HG03439 (cell line): Measurements from ENCODE around the gene MUTYH.
"Not testable (repeated sequence)": the region's sequence is repeated elsewhere in the genome, so short reads cannot be mapped to it uniquely, and the experiment has no call there.

ENCODE experiments used
- ATAC-seq: cut with Tn5 transposase; IDR thresholded peaks from one replicate; pipeline ENCODE4 v1.9.1; 2021; ENCODE audit warnings: mild to moderate bottlenecking, moderate library complexity; ENCODE audit not compliant: unreplicated experiment

The MUTYH gene

DNA sequence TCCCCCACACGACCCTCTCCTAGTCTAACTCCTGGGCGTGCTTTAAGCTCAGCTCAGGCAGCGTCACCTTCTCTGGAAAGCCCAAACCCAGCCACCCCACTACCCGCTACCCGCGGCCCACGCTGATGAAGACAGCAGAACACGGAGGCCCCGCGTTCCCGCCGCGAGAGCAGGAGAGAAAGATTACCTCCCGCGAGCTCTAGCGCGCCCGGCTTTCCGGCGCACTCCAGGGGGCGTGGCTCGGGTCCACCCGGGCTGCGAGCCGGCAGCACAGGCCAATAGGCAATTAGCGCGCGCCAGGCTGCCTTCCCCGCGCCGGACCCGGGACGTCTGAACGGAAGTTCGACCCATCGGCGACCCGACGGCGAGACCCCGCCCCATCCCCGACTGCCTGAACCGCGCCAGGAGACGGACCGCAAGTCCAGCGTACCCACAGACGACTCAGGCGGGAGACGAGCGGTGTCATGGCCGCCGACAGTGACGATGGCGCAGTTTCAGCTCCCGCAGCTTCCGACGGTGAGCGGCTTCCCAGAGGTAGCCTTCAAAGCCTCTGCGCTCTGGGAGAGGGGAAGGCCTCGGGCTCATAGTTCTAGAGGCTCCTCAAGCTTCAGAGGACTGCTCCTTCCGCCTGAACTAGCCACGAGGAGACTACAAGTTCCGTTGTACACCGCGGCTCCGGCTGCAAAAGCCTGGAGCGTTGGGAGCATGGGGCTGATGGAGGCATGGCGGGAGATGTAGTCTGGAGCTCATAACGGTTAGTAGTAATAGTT is at the start of gene MUTYH, which contains the start of gene TOE1:
MUTYH (minus strand) TSS at position 652 of the 770 bp plus-strand sequence. CDS start 5,935 bp downstream, outside the sequence.
TOE1 (plus strand) TSS at position 382 of the 770 bp plus-strand sequence; CDS start at position 465, 83 bp downstream.
- peak; percentile 75 for ATAC-seq

DNA sequence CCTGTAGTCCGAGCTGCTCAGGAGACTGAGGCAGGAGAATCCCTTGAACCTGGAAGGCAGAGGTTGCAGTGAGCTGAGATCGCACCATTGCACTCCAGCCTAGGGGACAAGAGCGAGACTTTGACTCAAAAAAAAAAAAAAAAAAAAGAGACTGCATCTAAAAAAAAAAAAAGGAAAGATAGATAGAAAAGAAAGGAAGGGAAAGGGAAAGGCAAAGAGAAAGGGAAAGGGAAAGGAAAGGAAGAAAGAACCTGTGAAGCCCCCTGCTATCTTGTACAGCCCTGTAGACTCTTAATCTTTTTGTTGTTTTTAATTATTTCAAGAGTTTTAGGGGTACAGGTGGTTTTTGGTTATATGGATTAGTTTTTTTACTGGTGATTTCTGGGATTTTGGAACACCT is 46.0 kb upstream of the MUTYH start:
- no peak for ATAC-seq

DNA sequence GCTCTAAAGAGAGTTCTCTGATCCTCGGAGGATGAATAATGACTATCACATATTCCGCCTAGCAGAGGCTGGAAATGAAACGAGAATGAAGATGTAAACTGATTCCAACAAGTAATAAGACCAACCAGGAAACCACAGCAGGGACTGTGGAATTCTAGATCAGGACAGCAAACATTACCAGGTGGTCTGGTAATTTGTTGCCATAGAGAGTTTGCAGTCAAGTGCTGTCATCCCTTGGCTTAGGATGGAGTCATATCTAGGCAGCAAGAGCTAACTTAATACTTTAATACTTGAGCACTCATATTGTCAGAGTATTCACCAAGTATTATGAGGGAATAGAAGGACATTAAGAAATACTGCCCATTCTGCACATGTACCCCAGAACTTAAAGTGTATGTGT is 45.1 kb upstream of the MUTYH start:
- no peak for ATAC-seq

DNA sequence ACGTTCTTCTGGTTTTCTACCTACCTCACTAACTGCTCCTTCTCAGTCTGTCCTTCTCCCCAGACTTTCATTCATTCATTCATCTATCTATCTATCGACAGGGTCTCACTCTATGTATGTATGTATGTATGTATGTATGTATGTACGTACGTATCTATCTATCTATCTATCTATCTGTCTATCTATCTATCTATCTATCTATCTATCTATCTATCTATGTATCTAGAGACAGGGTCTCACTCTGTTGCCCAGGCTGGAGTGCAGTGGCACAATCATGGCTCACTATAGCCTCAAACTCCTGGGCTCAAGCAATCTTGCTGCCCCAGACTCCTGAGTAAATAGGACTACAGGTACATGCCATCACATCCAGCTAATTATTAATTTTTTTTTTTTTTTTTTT is 44.0 kb upstream of the MUTYH start:
- not testable (repeated sequence) for ATAC-seq

DNA sequence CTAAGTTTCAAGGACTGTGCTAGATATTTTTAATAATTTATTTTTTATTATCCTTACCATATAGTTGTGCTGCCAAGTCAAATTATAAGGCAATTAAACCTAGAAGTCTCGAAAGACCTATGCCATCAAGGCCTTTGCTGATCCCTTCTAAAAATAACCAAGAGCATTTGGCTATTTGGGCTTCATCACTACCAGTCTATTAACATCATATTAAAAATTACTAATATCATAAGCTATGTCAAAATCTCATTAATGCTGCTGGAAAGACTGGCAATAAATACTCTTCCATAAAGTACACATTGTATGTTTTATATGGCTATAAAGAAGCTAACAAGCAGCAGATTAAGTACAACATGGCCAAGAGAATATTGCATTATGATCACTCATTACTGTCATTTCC is 43.0 kb upstream of the MUTYH start:
- ATAC-seq, result no peak

DNA sequence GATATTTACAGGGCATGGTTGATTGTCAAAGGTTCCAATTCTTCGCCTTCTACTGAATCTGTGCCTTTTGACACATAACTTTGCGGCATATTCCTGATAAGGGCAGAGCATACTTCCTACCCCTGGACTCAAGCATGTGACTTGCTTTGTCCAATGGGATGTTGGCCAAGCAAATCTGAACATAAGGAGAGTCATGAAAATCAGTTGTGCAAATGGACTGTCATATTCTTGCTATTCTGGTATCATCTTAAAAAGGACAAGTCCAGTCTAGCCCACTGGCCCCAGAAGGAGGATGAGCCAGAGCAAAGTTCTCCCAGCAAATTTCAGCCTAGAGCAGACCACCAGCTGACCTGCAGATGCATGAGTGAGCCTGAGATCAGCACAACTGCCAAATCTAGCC is 41.0 kb upstream of the MUTYH start:
- ATAC-seq, result no peak

DNA sequence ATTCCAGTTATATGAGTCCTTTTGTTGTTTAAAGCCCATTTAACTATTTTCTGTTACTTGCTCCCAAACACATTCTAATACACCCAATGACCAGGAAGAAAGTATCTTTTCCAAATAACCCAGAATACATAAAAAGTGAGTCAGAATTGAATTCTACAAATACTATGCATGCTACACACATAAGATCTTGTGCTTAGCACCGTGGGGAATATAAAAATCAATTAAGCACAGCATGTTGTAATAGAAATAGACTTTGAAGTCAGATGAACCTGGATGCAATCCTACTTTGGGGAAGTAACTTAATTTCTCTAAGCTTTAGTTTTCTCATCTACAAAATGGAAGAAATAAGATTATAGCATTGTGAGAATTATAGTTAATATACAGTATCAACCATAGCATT is 40.5 kb upstream of the MUTYH start:
- no peak for ATAC-seq

DNA sequence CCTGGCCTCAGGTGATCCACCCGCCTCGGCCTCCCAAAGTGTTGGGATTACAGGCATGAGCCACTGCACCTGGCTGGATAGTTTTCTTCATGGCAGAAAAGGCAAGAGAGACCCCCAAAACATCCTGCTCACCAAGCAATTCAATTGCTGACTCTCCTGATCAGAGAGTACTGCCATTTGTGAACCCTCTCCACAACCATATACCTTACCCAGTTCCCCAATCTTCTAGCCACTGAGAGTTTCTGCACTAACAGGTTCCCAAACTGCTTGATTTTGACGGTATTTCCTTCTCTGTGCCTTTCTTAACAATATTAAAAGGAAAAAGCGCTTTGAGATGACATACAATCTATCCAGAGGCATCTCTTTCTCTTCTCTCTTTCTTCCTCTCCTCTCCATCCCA is 39.9 kb upstream of the MUTYH start:
- no peak for ATAC-seq

DNA sequence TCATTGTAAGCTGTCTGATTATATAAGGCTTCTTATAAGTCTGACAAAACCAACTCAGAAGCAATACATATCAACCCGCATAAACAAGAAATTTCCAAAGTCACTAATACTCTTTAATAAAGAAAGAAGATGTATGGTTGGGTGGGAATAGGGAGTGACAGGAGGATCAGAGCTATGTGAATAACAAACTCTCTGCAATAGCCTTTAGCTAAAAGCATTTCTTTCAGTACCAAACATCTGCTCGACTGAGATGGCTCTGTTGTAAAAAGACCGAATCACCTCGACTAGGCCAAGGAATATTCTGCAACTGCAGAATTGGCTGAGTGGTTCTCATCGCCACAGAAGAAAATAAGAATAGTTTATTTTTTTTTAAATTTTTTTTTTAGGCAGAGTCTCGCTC is 39.3 kb upstream of the MUTYH start:
- no peak for ATAC-seq

DNA sequence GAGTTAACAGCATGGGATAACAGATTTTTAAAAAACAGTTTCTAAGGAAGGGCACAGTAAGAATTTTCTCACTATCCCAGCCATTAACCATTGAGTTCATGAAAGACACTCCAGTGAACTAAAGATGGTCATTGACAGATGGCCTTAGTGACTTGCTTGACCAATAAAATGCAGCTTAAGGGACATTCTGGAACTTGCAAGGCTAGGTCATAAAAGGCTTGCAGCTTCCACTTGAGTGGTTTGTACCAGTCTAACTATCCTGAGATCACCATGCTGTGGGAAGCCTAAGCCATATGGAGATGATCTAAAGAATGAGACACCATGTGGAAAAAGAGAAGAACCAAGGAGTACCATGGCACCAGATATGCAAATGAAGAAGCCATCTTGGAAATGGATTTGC is 37.9 kb upstream of the MUTYH start:
- no peak for ATAC-seq

DNA sequence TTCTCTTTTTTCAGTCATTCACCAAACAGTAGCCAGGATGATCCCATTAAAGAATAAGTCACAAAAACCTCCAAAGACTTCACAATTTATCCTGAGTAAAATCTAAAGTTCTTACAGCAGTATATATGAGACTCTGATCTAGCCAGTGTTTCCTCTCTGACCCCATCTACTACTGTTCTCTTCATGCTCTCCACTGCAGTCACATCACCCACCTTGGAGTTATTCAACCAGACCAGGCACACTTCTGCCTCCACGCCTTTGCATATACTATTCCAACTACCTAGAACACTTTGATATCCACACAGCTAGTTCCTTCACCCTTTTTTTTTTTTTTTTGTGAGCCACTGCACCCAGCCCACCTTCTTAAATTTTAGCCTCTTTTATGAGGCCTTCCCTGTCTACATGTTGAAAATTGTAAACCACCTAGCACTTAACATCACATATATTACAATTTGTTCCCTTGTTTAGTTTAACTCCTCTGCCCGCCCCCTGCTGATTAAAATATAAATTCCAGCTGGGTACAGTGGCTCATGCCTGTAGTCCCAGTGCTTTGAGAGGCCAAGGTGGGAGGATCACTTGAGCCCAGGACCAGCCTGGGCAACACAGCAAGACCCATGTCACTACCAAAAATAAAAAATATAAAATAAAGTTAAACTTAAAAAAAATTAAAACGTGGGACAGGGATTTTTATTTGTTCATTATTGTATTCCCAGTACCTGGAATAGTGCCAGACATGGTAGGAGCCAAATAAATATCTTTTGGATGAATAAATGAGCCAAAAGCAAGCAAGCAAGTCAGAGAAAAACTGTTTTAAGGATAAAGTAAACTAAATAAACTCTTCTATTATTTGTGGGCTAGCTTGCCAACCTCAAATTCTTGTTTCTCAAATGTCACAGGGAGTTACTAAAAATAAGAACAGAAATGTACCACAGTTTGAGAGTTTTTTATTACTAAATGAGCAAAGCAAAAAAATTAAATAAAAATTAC is 35.2 kb upstream of the MUTYH start:
- no peak for ATAC-seq

DNA sequence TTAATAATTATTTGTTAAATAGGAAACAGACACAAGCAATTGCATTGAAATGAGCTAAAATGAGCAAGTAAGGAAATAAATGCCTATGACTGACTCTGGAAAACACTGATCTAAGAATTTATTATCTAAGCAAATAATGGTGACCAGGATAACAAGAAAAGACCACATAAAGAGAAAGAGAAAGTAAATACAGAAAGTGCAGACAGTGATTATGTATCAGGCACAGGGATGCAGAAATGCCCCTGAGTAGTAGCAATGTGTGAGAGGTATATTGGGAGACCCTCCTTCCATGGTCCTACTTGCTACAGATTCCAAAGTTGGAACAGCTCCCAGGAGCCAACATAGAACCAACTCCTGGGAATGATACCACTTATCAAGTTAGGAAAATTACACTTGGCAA is 33.3 kb upstream of the MUTYH start:
- ATAC-seq, result no peak

DNA sequence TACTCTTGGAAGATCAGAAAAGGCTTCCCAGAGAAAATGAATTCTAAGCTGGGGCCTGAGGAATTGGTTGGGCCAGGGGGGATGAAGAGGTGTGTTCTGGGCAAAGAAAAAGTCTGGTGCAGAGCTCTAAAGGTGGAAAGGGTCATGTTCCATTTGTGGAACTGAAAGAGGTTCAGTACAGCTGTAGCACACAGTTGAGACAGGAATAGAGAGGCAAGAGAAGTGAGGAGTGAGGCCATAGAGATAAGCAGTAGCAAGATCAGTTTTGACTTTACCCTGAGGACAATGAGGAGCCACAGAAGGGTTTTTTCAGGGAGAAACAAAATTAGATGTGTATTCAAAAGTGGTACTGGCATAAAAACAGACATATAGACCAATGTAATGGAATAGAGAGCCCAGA is 30.3 kb upstream of the MUTYH start:
- ATAC-seq, result peak; percentile 58

DNA sequence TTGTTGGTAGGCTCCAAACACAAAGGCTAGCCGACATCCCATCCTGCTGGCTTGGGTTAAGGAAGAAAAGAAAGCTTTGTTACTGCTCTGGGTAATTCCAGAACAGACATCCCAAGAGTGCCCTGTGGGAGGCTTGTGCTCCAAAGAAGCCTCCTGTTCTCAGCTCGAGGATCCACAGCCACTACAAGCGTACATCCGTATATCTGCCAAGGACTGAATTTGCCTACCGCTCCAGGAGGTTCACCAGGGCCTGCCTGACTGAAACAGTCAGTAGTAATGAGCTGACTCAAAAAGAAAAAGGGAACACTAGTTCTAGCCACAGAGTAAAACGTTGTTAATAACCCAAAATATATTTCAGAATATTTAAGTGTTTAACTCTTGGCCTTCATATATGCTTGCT is 24.8 kb upstream of the MUTYH start:
- no peak for ATAC-seq

DNA sequence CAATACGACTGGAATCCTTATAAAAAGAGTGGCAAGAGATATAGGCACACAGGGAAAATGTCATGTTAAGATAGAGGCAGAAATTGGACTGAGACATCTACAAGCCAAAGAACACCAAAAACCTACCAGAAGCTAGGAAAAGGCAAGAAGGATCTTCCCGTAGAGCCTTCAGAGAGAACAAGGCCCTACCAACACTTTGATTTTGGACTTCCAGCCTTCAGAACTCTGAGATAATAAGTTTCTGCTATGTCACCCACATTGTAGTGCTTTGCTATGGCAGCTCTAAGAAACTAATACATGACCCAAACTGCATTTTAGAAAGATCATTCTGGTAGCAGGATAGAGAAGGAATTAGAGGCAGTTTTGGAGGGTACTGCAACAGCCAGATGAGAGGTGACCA is 24.1 kb upstream of the MUTYH start:
- ATAC-seq, result no peak

DNA sequence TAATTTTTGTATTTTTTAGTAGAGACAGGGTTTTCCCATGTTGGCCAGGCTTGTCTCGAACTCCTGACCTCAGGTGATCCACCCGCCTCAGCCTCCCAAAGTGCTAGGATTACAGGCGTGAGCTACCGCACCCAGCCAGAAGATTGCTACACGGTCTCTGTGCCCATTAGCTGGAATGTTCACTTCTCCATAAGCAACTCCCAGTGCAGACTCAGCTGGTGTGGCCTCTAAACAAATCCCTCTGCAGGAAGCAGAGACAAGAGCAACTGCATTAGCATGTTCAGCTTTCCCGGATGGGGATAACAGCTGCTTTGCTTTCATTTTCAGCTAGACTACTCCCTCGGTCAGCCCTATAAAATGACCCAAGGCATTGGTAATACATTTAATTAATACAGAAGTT is 20.7 kb upstream of the MUTYH start:
- not testable (repeated sequence) for ATAC-seq

DNA sequence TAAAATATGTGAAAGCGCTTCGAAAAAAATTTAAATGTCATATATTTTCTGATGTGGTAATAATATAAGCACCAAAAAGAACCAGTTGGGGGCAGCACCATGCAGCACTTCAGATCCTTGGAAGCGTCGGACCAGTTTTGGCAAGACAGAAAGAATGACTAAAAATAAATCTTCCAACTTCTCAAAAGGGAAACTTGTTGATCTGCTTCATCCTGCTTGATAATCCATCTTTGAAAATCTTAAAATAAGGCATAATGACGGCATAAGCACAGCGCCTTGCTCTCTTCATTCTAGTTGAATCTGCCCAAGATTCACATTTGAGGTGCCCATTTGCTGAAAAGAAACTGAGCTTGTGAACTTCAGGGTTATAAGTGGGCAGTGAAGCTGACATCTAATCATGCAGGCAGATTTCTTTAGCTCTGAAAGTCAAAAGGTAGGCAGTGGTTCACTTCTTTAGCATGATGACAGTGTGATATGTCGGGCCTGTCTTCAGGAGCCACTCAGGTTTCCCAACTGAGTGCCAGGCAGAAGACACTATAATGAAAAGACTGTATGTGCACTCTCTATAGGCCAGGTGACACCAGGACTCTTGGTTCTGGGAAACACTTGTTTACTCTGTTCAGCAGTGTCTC is 19.8 kb upstream of the MUTYH start:
- ATAC-seq, result no peak

DNA sequence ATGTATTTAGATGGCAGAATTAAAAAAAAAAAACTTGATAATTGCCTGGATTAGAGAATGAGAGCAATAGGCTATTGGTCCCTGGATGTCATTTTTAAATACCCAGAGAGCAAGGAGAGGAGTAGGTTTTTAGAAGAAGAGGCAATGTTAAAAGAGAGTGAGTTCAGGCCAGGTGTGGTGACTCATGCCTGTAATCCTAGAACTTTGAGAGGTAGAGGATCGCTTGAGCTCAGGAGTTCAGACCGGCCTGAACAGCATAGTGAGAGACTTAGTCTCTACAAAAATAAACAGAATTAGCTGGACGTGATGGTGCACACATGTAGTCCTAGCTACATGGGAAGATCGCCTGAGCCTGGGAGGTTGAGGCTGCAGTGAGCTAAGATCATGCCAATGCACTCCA is 15.9 kb upstream of the MUTYH start:
- no peak for ATAC-seq

DNA sequence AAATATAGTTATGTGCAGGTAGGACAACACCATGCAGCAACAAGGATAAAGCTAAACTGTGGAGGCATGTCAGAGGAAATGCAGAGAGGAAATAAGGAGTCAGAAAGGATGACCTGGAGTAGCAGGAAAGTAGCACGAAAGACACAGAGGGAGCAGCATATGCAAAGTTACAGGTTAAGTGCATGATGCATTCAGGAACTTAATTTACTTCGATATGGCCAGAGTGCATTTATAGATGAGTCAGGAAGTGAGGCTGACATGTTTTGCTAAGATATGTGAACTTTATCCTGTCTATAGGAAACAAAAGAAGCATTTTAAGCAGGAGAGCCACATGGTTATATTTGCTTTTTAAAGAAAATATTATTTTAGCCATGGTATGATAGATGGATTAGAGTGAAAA is 15.4 kb upstream of the MUTYH start:
- no peak for ATAC-seq

DNA sequence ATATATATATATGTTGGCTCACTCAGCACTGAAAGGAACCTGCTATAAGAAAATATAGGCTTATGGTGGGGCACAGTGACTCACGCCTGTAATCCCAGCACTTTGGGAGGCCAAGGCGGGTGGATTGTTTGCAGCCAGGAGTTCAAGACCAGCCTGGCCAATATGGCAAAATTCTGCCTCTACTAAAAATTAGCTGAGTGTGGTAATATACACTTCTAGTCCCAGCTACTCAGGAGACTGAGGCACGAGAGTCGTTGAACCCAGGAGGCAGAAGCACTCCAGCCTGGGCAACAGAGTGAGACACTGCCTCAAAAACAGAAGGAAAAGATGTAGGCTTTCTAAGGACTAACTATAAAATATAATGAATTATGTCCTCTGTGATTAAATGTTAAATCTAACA is 14.6 kb upstream of the MUTYH start:
- ATAC-seq, result no peak

DNA sequence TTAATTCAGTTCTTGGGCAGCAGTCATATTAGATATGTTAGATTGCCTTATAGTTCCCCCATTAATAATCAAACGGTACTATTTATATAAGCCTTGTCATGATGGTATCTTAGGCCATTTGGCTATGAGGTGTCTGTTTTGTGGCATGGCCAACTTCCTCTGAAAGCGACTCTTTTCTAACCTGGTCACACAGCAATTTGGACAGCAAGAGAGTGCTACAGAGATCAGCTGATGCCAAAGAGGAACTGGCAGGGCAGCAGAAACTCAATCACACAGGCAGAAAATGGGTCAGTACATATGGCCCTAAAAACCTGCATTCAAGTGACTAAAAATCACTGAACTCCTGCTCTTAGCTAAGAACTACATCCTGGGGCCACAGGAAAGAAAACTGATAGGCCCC is 13.4 kb upstream of the MUTYH start:
- ATAC-seq, result no peak
